ENCODE results near the gene KLF13.

The KLF13 gene

DNA sequence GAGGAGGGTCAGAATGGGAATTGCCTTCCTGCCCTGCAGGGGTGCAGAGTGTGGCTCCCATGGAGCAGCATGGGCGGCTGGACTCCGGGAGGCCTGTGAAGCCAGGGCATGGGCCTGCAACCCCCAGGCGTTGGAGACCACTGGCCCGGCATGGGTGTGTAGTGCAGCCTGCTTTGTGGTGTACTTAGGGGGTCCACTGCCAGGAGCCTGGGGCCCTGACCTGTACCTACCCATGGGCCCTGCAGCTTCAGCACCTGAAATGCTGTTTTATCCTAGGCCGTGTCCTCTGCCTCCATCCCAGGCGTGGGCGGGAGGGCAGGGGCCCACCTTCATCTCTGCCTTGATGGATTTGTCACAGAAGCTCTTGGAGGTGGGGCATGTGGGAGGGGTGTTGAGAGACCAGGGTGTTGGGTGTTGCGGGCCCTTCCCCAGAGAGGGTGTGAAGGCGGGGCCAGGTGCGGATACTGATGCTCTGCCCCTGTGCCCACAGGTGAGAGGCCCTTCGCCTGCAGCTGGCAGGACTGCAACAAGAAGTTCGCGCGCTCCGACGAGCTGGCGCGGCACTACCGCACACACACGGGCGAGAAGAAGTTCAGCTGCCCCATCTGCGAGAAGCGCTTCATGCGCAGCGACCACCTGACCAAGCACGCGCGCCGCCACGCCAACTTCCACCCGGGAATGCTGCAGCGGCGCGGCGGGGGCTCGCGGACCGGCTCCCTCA is 45.0 kb downstream of the KLF13 start:
- CTCF ChIA-PET: no interaction called here
- TF ChIP-seq ARNT (IDR thresholded peaks at IDR 0.05) (no peak), ELF4 (IDR thresholded peaks at IDR 0.05) (no peak), L3MBTL2 (conservative IDR thresholded peaks at IDR 0.05) (no peak), FOXM1 (IDR thresholded peaks at IDR 0.05; ENCODE audit: borderline replicate concordance) (no peak), LEF1 (IDR thresholded peaks at IDR 0.05; ENCODE audit: borderline replicate concordance) (no peak), CTBP1 (IDR thresholded peaks at IDR 0.05; ENCODE audit: borderline replicate concordance) (no peak), ZNF384 (IDR thresholded peaks at IDR 0.05) (no peak), TARDBP (IDR thresholded peaks at IDR 0.05) (no peak), BHLHE40 (IDR thresholded peaks at IDR 0.05; ENCODE audit: borderline replicate concordance) (no peak), FOXK2 (IDR thresholded peaks at IDR 0.05) (no peak), SP1 (IDR thresholded peaks at IDR 0.05) (no peak), NFRKB (IDR thresholded peaks at IDR 0.05) (no peak), HDGF (IDR thresholded peaks at IDR 0.05; ENCODE audit: borderline replicate concordance) (no peak), SUZ12 (IDR thresholded peaks at IDR 0.05) (no peak), FOXA1 (IDR thresholded peaks at IDR 0.05) (no peak)
- TF ChIP-seq, protein P1, sequence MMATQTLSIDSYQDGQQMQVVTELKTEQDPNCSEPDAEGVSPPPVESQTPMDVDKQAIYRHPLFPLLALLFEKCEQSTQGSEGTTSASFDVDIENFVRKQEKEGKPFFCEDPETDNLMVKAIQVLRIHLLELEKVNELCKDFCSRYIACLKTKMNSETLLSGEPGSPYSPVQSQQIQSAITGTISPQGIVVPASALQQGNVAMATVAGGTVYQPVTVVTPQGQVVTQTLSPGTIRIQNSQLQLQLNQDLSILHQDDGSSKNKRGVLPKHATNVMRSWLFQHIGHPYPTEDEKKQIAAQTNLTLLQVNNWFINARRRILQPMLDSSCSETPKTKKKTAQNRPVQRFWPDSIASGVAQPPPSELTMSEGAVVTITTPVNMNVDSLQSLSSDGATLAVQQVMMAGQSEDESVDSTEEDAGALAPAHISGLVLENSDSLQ (IDR thresholded peaks at IDR 0.05): no peak
- POLR2A ChIA-PET: no interaction called here
- no peak for DNase-seq (ENCODE audit: extremely low spot score)

DNA sequence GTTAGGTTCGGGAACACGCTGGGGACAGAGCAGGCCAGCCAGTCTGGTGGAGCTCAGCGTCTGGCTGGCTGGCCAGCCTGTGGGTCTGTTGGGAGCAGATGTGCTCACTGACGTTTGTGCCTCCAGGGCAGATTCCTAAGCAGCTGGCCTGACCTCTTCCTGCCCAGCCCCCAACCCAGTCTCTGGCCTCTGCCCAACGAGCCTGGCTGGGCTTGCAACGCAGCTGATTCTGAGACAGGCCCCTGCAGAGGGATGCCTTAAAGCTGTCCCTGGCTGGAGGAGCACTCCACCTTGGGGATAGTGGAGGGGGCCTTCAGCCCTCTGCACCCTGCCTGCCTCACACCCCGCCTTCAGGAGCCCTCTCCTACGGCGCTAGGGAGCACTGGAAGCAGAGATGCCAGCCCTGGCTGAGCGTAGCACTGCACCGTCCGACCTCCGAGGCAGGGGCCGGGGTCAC is 46.0 kb downstream of the KLF13 start:
- ChIA-PET CTCF (no interaction called here), POLR2A (no interaction called here)
- no peak for TF ChIP-seq ZNF384 (IDR thresholded peaks at IDR 0.05)
- no peak for TF ChIP-seq L3MBTL2 (conservative IDR thresholded peaks at IDR 0.05)
- TF ChIP-seq ARNT (IDR thresholded peaks at IDR 0.05): no peak
- TF ChIP-seq FOXA1 (IDR thresholded peaks at IDR 0.05): no peak
- TF ChIP-seq SUZ12 (IDR thresholded peaks at IDR 0.05): no peak
- no peak for TF ChIP-seq LEF1 (IDR thresholded peaks at IDR 0.05; ENCODE audit: borderline replicate concordance)
- TF ChIP-seq NFRKB (IDR thresholded peaks at IDR 0.05): no peak
- TF ChIP-seq, protein P1 (IDR thresholded peaks at IDR 0.05): no peak
- TF ChIP-seq SP1 (IDR thresholded peaks at IDR 0.05): no peak
- TF ChIP-seq HDGF (IDR thresholded peaks at IDR 0.05; ENCODE audit: borderline replicate concordance): no peak
- no peak for TF ChIP-seq BHLHE40 (IDR thresholded peaks at IDR 0.05; ENCODE audit: borderline replicate concordance)
- no peak for TF ChIP-seq TARDBP (IDR thresholded peaks at IDR 0.05)
- no peak for TF ChIP-seq CTBP1 (IDR thresholded peaks at IDR 0.05; ENCODE audit: borderline replicate concordance)
- TF ChIP-seq FOXK2 (IDR thresholded peaks at IDR 0.05): no peak
- no peak for DNase-seq (ENCODE audit: extremely low spot score)

DNA sequence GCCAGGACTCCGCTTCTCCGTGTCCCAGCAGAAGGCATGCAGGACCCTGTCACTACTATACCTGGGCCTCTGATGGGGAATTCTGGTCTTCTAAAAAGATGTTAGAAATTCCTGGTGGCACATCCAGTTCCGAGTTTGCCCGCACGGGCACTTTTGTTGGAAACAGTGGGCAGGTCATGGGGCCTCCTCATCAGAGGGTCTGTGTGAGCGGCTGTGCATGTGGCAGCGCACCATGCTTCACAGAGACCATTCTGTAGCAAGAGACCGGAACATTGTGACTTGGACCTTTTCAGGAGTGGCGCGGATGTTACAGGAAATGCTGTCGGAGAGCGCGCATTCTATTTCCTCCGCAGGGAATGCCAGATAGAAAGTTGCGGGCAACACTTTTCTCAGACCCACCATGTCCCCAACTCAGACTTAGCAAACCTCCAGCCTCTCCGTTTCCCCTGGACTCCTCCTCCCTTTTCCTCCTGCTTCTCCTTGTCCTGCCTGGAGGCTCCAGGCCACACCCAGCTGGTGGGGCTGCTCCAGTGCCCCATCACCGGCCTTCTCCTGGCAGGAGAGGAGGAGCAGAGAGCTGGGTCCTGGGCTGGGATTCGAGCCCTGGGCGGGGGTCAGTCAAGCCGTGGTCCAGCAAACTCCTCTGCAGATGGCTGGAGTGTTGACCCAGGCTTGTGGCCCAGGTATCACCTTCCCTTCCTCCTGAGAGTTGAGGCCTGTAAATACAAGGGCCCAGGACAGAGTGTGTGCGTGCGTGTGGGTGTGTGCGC is 46.6 kb downstream of the KLF13 start:
- TF ChIP-seq FOXM1 (IDR thresholded peaks at IDR 0.05; ENCODE audit: borderline replicate concordance) (no peak), ELF4 (IDR thresholded peaks at IDR 0.05) (no peak), BHLHE40 (IDR thresholded peaks at IDR 0.05; ENCODE audit: borderline replicate concordance) (no peak), LEF1 (IDR thresholded peaks at IDR 0.05; ENCODE audit: borderline replicate concordance) (no peak), SUZ12 (IDR thresholded peaks at IDR 0.05) (no peak), NFRKB (IDR thresholded peaks at IDR 0.05) (no peak), FOXA1 (IDR thresholded peaks at IDR 0.05) (no peak), TARDBP (IDR thresholded peaks at IDR 0.05) (no peak), CTBP1 (IDR thresholded peaks at IDR 0.05; ENCODE audit: borderline replicate concordance) (no peak), FOXK2 (IDR thresholded peaks at IDR 0.05) (no peak), ARNT (IDR thresholded peaks at IDR 0.05) (no peak), SP1 (IDR thresholded peaks at IDR 0.05) (no peak)
- TF ChIP-seq, protein P1 (IDR thresholded peaks at IDR 0.05): no peak
- ChIA-PET CTCF (no interaction called here), POLR2A (no interaction called here)

DNA sequence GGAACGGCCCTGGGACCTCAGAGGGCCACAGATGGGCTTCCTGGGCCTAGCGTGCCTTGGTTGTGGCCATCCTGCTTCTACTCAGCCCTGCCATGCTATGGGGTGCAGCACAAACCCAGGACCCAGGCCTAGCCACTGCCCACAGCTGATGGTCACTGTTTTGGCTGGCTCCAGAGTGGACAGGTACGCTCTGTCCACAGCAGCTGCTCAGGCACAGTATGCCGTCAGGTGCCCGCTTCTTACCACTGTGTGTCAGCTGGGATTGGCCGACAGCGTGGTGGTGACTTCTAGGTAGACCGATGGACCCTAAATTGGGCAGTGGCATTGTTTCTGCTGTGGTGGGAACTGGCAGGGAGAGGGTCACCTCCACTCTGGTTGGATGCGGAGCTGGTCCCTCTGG is 47.3 kb downstream of the KLF13 start:
- no peak for TF ChIP-seq NFRKB (IDR thresholded peaks at IDR 0.05)
- TF ChIP-seq FOXK2 (IDR thresholded peaks at IDR 0.05): no peak
- no peak for TF ChIP-seq ZNF384 (IDR thresholded peaks at IDR 0.05)
- TF ChIP-seq FOXA1 (IDR thresholded peaks at IDR 0.05): no peak
- TF ChIP-seq SP1 (IDR thresholded peaks at IDR 0.05): no peak
- no peak for TF ChIP-seq ARNT (IDR thresholded peaks at IDR 0.05)
- no peak for TF ChIP-seq SUZ12 (IDR thresholded peaks at IDR 0.05)
- no peak for TF ChIP-seq ELF4 (IDR thresholded peaks at IDR 0.05)
- TF ChIP-seq HDGF (IDR thresholded peaks at IDR 0.05; ENCODE audit: borderline replicate concordance): no peak
- no peak for TF ChIP-seq BHLHE40 (IDR thresholded peaks at IDR 0.05; ENCODE audit: borderline replicate concordance)
- ChIA-PET CTCF (no interaction called here), POLR2A (no interaction called here)
- DNase-seq (ENCODE audit: extremely low spot score): no peak

More for the DNA sequence above, 46.6 kb downstream of the KLF13 start:
- no peak for DNase-seq (ENCODE audit: extremely low spot score)

DNA sequence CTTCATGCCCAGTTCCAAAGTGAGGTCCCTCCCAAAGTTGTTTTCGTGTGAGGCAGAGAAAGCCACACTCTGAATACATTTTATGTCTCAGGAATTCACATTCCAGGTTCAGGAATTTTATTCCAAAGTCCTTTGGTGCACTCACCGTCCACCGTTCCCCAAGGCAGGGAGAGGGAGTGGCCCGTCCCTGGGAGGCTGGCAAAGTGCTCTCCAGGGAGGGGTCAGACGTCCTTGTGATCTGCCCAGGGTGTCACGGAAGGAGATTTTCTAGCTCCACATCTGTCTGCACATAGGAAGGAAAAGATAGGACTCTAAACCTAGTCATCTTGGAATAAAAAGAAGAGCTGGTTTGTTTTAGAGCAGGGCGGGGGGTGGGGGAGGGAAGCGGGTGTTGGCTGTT is 47.9 kb downstream of the KLF13 start:
- no peak for DNase-seq (ENCODE audit: extremely low spot score)
- no peak for TF ChIP-seq SUZ12 (IDR thresholded peaks at IDR 0.05)
- no peak for TF ChIP-seq L3MBTL2 (conservative IDR thresholded peaks at IDR 0.05)
- no peak for TF ChIP-seq LEF1 (IDR thresholded peaks at IDR 0.05; ENCODE audit: borderline replicate concordance)
- no peak for TF ChIP-seq ZNF384 (IDR thresholded peaks at IDR 0.05)
- TF ChIP-seq FOXK2 (IDR thresholded peaks at IDR 0.05): no peak
- no peak for TF ChIP-seq ELF4 (IDR thresholded peaks at IDR 0.05)
- TF ChIP-seq BHLHE40 (IDR thresholded peaks at IDR 0.05; ENCODE audit: borderline replicate concordance): no peak
- TF ChIP-seq SP1 (IDR thresholded peaks at IDR 0.05): no peak
- TF ChIP-seq NFRKB (IDR thresholded peaks at IDR 0.05): no peak
- no peak for TF ChIP-seq FOXM1 (IDR thresholded peaks at IDR 0.05; ENCODE audit: borderline replicate concordance)
- TF ChIP-seq FOXA1 (IDR thresholded peaks at IDR 0.05): no peak
- no peak for TF ChIP-seq CTBP1 (IDR thresholded peaks at IDR 0.05; ENCODE audit: borderline replicate concordance)
- no peak for TF ChIP-seq TARDBP (IDR thresholded peaks at IDR 0.05)
- no peak for TF ChIP-seq ARNT (IDR thresholded peaks at IDR 0.05)
- TF ChIP-seq, protein P1 (IDR thresholded peaks at IDR 0.05): no peak
- no peak for TF ChIP-seq HDGF (IDR thresholded peaks at IDR 0.05; ENCODE audit: borderline replicate concordance)
- CTCF ChIA-PET: no interaction called here
- POLR2A ChIA-PET: no interaction called here
